Esophagus muscularis mucosa (tissue), 4 donors: ENCODE measurements around the gene CABCOCO1. TPM values are rescaled to one million over a fixed set of nuclear protein-coding genes. Genes with fewer than 3 reads are reported as not detected.

ENCODE experiments used
- DNase-seq: peaks from one replicate; pipeline ENCODE4 v3.0.0-alpha.2; 2017; ENCODE audit errors: extremely low spot score
- H3K27ac ChIP-seq, 4 donors: fragments of 200-600 bp; sonication (generic); replicated peaks in 1 of 4; 1 replicate in 3 of 4; 2 replicates in 1 of 4; pipeline ENCODE4 v1.5.1; 2016 to 2019; ENCODE audit warnings: mild to moderate bottlenecking in 1 of 4
- H3K27me3 ChIP-seq, 4 donors: fragments of 200-600 bp; sonication (generic); one replicate each; pipeline versions ENCODE4 v1.5.1 to v1.6.0; 2016 to 2019
- H3K36me3 ChIP-seq, 4 donors: fragments of 200-600 bp; sonication (generic); one replicate each; pipeline ENCODE4 v1.5.1; 2016 to 2019
- H3K4me1 ChIP-seq, 4 donors: fragments of 200-600 bp; sonication (generic); one replicate each; pipeline ENCODE4 v1.5.1; 2016 to 2019
- H3K4me3 ChIP-seq, 4 donors: fragments of 200-600 bp; sonication (generic); 1 replicate in 2 of 4; 2 replicates in 2 of 4; pipeline ENCODE4 v1.5.1; 2016 to 2019; ENCODE audit warnings: mild to moderate bottlenecking in 4 of 4, moderate library complexity in 1 of 4
- H3K9me3 ChIP-seq, 4 donors: fragments of 200-600 bp; sonication (generic); 1 replicate in 3 of 4; 2 replicates in 1 of 4; pipeline ENCODE4 v1.5.1; 2016 to 2019
- CTCF ChIP-seq, 3 experiments: fragments of 200-600 bp in 2 of 3; fragments of 450-650 bp in 1 of 3; sonication (generic) in 2 of 3; IDR thresholded peaks; one replicate each; pipeline ENCODE4 v1.5.1; 2017 to 2019; ENCODE audit warnings: antibody characterized with exemption in 3 of 3, mild to moderate bottlenecking in 2 of 3, moderate library complexity in 1 of 3
- EP300 ChIP-seq: sonication (generic); formaldehyde crosslinking; IDR thresholded peaks from one replicate; pipeline ENCODE4 v1.6.1; 2017; ENCODE audit warnings: antibody characterized with exemption
- POLR2A ChIP-seq: fragments of 450-650 bp; IDR thresholded peaks from one replicate; pipeline ENCODE4 v1.6.1; 2017; ENCODE audit warnings: antibody characterized with exemption, moderate library complexity, mild to moderate bottlenecking, low read depth
- POLR2AphosphoS5 ChIP-seq, 2 donors: sonication (generic); formaldehyde crosslinking; IDR thresholded peaks; one replicate each; pipeline ENCODE4 v1.6.1; 2017; ENCODE audit warnings: antibody characterized with exemption in 2 of 2
- WGBS: methylation state at CpG from one replicate; pipeline ENCODE4 v1.1.5; 2018; 5-methylcytosine and 5-hydroxymethylcytosine counted together
- intact Hi-C: fragments of 100-400 bp; cut with DNase I; formaldehyde crosslinking; loops from one replicate; pipeline ENCODE4 v1.15.1; 2023
- total RNA-seq, 4 donors: library from RNA; depleted of rRNA; stranded (reverse); fragments of >200 nt; gene quantifications; one replicate each; pipeline versions ENCODE4 v1.1.0 to v1.2.1, GENCODE V29; 2016

CABCOCO1 gene
- total RNA-seq, 4 donors from 2014 or later, result 0.83 to 2.7 (median 1.8) TPM

- Histone ChIP-seq H3K9me3 (no peaks in the 10 kb centered on the region), H3K27me3 (no peaks in the 10 kb centered on the region), H3K4me1 (no peaks in the 10 kb centered on the region), H3K4me3 (no peak overlapping the region), H3K27ac (no peak overlapping the region), H3K36me3 (no peaks in the 10 kb centered on the region)
- 83% methylated on average over 2 of the region's 2 CpGs for WGBS
- intact Hi-C loops, result loop anchor here (10.0 kb wide), 1 partner anchor 436 kb away; no protein-coding TSS in a partner anchor
- no peak for DNase-seq
- no peak for TF ChIP-seq POLR2A
- no peak for TF ChIP-seq POLR2AphosphoS5 (IDR thresholded peaks at IDR 0.05)
- TF ChIP-seq EP300, result no peak
- no peak for TF ChIP-seq CTCF (IDR thresholded peaks at IDR 0.05)
Observed at GRCh38 chr10:61730671-61731070, 67.9 kb downstream of the CABCOCO1 start.

GRCh38 chr10:61731638-61732037, 68.9 kb downstream of the CABCOCO1 start:
- no peaks in the 10 kb centered on the region for H3K4me1 ChIP-seq
- intact Hi-C loops, result loop anchor here (10.0 kb wide), 1 partner anchor 437 kb away; no protein-coding TSS in a partner anchor
- H3K36me3 ChIP-seq, result no peaks in the 10 kb centered on the region
- H3K27ac ChIP-seq, result no peak overlapping the region
- no peaks in the 10 kb centered on the region for H3K9me3 ChIP-seq
- no peak overlapping the region for H3K4me3 ChIP-seq
- WGBS, result 67% methylated on average over 1 of the region's 1 CpG
- H3K27me3 ChIP-seq, result no peaks in the 10 kb centered on the region
- no peak for TF ChIP-seq EP300
- no peak for TF ChIP-seq POLR2AphosphoS5 (IDR thresholded peaks at IDR 0.05)
- TF ChIP-seq POLR2A, result no peak
- TF ChIP-seq CTCF (IDR thresholded peaks at IDR 0.05), result no peak
- no peak for DNase-seq

- Histone ChIP-seq H3K27ac (no peak overlapping the region), H3K4me1 (no peaks in the 10 kb centered on the region), H3K27me3 (no peaks in the 10 kb centered on the region), H3K9me3 (no peaks in the 10 kb centered on the region), H3K36me3 (no peaks in the 10 kb centered on the region), H3K4me3 (no peak overlapping the region)
- 87% methylated on average over 4 of the region's 4 CpGs for WGBS
- intact Hi-C loops, result loop anchor here (10.0 kb wide), 1 partner anchor 438 kb away; no protein-coding TSS in a partner anchor
- TF ChIP-seq CTCF (IDR thresholded peaks at IDR 0.05), result no peak
- no peak for TF ChIP-seq EP300
- TF ChIP-seq POLR2A, result no peak
- TF ChIP-seq POLR2AphosphoS5 (IDR thresholded peaks at IDR 0.05), result no peak
- no peak for DNase-seq
Observed at GRCh38 chr10:61732629-61733278, 70.0 kb downstream of the CABCOCO1 start.

DNA sequence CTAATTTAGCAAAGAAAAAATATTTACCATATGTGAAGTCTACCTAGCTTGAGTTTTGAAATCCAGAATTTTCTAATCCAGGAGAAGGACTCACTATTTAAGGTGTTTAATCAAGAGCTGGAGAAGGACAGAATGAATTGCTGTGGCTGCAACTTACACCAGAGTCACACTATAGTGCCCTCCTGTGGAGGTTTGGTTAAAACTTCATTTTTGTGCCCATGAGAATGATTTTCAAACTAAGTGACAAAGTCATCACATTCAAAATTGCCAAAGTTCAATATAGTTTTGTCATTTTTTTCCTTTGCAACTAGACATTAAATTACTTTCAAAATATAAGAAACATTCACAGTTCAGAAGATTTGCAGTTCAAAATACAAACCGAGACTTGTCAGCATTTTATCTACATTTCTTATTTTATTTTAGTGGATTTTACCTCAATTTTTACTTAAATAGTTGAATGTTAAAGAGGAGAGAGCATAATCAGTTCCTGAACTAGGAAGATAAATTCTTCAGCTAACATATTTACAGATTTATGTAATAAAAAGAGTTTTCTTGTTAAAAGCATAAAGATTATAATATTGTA, 70.7 kb downstream of the CABCOCO1 start:
- TF ChIP-seq CTCF (IDR thresholded peaks at IDR 0.05) (peak; percentile 53 to 62 (median 61)), EP300 (no peak)
- DNase-seq, result no peak
- no peak overlapping the region for H3K27ac ChIP-seq
- 88% methylated on average over 1 of the region's 1 CpG for WGBS
- H3K9me3 ChIP-seq, result no peaks in the 10 kb centered on the region
- H3K4me3 ChIP-seq, result no peak overlapping the region
- H3K4me1 ChIP-seq, result no peaks in the 10 kb centered on the region
- H3K36me3 ChIP-seq, result no peaks in the 10 kb centered on the region
- intact Hi-C loops, result loop anchor here (10.0 kb wide), 1 partner anchor 439 kb away; no protein-coding TSS in a partner anchor
- no peaks in the 10 kb centered on the region for H3K27me3 ChIP-seq
